Activated CD8-positive, alpha-beta memory T cell treated with anti-CD3 and anti-CD28 coated beads, Interleukin-2, amount 50 U/mL, for 1 hour (primary cell): Measurements from ENCODE around the gene FAM53A.

Source experiments
- DNase-seq: peaks from one replicate; pipeline ENCODE4 v3.0.0-alpha.2; 2020; ENCODE audit errors: extremely low read depth

Gene FAM53A

DNA sequence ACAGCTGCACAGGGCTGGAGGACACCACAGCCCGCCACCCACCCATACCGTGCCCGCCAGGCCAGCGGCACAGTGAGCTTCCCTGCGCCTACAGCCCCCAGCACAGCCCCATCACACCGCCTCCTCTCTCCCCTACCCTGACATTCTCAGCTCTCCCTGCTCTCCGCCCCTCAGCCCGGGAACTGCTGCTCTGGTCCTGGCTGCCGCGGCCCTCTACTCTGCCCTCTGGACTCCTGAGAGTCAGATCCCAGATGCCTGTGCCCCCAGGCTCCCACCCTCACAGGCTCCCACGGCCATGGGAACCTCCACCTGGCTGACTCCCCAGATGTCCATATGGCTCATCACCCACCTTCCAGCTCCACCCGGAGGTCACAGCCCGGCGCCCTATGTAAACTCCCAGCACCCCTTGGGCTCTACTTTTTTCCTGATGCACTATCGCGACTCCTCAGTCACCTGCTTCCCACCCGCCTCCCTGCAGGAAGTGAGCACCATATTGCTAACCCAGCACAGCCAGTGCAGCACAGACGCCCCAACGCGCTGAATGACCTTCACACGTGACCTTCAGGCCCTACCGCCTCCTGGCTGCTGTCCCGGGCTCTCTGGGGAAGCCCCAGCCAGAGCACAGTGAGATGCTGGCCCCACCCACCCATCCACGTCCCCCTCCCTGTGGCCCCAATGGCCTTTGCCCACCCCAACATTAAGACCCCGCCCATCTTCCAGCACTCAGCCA is 23.0 kb downstream of the FAM53A start:
- DNase-seq = no peak

DNA sequence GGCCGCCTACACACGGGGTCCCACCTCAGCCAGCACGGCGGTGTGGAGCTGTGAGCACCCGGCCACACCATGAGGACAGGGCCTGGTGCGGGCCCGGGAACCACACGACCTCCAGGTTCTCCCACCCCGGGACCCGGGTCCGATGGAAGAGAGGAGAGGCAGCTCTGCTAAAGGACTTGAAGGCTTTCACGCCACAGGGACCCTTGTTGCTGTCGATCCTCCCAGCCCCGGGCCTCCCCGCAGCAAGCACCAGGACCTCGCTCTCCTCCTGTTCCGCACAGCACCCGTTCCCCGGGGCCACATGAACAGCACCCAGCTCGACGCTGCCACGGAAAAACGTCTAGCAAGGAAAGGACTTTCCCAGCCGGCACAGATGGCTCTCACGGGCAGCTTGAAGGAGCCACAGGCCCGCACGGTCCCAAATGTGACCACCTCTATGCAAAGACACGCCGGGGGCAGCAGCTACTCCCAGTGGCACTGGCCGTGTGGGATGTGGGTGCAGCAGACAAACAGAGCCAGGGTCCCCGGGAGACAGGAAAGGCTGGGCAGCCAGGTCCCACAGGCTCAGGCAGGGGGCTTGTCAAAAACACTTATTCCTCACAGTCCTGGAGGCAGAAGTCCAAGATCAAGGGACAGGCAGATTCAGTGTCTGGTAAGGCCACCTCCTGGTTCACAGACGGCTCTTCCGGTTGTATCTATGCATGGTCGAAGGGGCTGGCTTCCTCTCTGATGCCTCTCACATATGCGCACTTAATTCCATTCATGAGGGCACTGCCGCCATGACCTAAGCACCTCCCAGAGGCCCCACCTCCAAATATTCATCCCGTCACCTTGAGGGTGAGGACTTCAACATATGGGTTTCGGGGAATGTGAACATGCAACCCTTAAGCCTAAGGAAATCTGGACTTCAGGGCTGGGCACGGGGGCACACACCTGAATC is 24.7 kb downstream of the FAM53A start:
- no peak for DNase-seq

DNA sequence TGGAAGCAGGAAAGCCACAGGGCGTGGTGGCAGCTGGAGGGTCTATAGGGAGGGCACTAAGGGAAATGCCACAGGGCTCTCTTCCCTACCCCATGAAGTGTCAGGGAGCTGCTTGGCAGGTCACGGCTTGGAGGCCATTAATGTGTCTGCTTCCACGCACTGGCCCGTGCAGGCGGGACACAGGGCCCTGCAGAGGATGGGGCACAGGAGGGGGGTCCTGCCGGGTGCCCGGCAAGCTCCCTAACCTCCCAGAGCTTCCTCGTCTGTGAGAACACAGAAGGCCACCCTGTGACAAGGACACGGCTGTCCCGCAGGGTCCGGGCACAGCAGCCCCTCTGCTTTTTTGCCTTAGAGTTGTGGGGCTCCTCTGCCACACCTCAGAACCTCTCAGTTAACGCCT is 25.5 kb downstream of the FAM53A start:
- no peak for DNase-seq

DNA sequence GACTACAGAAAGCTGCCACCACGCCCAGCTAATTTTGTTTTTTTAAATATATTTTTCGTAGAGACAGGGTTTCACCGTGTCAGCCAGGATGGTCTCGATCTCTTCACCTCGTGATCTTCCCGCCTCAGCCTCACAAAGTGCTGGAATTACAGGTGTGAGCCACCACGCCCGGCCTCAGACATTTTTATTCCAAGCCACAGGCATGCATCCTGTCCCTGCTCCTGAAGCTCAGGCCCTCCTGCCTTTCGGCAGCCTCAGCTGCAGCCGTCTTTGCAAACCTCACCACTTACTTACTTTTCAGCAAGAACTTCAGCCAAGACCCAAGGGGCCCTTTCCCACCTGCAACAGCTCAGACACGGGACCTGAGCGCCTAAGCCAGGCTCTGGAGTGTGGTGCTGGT is 26.0 kb downstream of the FAM53A start:
- DNase-seq = no peak

DNA sequence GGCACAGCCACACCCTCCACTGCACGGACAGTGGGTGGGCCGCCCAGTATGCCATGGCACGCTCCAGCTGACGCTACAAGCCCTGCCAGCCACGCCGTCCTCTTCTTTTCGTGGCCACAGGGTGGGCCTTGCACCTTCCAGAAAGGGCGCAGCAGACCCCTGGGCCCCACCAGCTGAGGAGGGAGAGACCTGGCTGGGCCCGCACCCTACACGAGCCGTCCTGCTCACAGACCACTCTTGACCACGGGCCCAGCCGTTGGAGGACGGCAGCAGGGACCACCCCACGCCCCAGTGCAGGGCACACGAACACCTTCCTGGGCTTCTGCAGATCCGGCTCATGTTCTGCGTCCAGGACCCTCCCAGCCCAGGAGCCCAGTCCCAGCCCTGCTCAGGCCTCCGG is 27.1 kb downstream of the FAM53A start:
- DNase-seq = no peak

DNA sequence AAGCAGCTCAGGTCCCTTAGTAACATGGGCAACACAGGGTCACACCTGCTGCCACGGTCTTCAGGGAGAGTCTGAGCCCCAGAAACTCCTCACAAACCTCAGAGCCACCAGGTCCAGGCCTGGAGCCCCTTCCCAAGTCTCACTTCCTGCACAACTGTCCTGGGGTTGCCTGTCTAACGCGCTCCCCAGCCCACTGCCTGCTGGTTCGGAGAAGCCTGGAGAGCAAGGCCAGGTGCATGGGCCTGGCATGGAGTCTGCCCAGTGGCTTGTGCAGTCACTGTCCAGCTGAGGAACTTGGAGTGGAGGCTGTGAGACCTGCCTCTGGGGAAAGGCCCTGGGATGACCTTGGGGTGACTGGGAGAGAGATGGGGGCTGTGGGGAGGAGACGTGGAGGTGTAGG is 28.0 kb downstream of the FAM53A start:
- no peak for DNase-seq

DNA sequence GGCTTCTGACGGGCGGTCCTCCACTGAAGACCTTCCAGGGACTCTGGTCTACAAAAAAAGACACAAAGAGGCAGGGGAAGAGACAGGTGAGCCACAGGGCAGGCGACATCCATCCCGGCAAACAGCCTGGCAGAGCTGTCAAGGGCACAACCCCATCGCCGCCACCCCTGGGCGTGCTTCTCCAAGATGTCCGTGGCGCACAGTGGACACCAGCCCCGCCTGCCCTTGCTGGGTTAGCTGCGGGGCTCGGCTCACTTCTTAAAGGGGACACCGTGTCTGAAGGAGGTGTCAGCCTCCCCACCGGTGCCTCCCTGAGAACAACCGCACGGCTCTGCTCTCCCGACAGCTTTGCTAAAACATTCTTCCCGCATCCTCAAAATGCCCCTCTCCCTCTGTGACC is 28.4 kb downstream of the FAM53A start:
- no peak for DNase-seq

DNA sequence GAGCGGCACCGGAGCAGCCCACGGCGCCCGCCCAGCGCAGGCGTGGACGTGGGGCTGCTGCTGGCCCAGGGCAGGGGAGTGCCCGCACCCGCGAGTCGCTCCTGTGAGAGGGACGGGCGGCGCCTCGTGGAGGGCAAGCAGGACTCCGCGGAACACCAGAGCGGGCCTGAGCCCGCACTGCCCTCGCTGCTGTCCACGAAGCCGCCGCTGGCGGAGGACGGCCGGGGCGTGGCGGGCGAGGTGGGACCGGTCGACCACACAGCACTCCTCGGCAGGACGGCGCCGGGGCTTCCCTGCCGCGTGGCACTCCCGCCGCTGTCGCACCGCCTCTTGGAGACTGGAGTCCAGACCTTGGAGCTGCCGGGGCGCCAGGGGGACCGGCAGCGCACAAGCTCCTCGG is 29.0 kb downstream of the FAM53A start:
- DNase-seq = no peak

DNA sequence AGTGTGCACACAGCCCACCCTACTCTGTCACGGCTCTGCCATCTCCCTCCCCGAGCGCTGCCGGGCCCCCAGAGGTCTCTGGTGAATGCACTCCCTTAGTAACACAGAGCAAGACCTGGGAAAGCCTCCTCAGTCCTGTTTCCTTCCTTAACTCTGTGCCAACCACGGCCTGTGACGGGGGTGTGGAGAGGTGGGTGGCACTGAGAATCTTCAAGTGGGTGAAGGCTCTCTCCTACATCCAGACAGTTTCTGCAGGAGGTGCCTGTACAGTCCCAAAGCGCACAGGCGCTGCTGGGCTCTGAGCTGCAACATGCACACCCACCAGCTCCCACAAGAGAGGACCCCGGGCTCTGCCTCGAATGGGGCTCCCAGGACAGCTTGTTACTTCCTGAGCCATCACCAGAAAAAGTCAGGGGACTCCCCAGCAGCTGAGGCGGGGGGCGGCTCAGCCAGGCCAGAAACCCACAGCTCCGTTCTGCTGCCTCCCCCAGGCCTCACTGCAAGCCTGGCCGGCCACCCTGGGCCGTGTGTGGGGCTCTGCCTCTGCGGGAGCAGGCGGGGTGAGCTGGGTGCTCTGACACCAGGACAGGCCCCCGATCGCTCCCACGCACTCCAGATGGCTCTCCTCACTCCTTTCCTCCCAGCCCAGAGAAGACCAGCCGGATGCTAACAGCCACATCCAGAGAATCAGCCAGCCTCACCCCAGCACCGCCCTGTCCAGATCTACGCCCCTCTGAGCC is 29.7 kb downstream of the FAM53A start:
- no peak for DNase-seq

DNA sequence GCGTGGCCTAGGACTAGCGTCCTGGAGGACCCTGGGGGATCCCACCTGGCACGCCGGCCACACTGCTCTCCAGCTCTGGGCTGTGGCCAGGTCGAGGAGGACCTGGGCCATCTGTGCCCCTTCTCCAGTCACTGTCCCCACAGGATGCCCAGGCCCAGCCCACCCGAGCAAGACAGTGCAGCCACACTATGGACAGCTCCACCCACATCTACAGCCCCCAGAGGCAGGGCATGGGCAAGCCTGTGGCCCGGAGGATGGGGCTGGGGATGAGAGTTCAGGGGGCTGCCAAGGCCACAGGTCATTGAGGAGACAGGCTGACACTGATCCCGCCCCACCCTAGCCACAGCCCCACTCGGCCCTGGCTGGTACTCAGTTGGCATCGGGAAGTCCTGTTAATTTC is 30.3 kb downstream of the FAM53A start:
- DNase-seq = no peak

DNA sequence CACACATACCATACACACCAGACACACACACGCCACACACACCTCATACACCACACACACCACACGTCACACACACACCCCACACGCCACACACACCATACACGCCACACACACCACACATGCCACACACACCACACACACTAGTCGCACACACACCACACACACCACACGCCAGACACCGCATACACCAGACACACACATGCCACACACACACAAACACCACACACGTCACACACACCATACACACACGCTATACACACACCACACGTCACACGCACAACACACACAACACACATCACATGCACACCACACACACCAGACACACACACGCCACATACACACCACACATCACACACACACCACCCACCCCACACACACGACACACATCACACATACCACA is 32.0 kb downstream of the FAM53A start:
- DNase-seq = no peak

DNA sequence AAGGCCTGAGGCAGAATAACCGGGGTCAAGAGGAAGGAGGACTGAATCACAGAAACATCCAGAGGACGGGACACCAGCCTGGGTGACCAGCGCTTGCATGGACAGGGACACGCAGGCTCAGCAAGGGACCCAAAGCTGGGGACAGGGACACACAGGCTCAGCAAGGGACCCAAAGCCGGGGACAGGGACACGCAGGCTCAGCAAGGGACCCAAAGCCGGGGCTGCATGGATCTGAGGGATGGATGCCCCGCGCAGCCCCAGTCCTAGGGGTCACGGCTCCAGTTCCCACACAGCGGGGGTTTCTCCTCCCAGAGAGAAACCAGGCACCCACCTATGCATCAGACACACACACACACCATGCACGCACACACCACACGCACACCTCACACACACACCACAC is 32.5 kb downstream of the FAM53A start:
- no peak for DNase-seq

DNA sequence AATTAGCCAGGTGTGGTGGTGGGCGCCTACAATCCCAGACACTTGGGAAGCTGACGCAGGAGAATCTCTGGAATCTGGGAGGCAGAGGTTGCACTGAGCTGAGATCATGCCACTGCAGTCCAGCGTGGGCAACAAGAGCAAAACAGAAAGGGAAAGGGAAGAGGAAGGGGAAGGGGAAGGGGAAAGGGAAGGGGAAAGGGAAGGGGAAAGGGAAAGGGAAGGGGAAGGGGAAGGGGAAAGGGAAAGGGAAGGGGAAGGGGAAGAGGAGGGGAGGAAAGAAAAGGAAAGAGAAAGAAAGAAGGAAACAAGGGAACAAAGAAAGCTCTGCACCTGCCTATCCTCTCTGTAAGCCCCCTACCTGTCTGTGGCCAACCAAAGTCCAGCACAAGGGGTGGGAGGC is 35.2 kb downstream of the FAM53A start:
- DNase-seq = no peak

DNA sequence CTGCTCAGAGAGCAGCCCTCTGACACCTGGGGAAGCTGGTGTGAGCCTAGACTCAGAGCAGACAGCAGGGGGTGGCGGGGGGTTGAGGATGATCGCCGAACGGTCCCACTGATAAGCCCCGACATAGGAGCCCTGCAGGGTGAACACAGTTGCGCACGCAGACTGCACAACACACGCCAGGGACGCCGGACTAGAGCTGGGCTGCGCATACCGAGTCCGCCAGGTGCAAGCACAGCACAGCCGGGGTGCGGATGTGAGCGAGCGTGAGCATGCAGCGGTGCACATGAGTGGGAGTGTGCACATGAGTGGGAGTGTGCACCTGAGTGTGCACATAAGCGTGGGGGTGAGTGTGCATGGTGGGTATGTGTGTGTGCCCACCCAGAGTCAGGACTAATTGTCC is 36.7 kb downstream of the FAM53A start:
- DNase-seq = no peak

DNA sequence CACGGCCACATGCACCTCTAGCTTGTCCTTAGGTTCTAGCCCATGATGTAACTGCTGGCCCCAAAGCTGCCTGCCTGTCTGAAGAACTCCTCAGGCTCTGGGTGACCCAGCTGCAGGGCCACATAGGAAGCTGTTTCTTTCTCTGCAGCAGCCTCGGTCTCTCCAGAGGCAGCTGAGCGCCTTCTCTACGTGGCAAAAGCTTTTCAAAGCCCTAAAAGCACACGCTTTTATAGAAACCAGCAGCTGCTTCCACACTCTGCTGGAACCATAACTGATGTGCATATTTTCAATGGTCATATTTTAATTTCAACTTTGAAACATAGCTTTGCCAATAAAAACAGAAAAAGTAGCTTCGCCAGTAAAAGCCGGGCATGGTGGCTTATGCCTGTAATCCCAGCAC is 37.4 kb downstream of the FAM53A start:
- no peak for DNase-seq

DNA sequence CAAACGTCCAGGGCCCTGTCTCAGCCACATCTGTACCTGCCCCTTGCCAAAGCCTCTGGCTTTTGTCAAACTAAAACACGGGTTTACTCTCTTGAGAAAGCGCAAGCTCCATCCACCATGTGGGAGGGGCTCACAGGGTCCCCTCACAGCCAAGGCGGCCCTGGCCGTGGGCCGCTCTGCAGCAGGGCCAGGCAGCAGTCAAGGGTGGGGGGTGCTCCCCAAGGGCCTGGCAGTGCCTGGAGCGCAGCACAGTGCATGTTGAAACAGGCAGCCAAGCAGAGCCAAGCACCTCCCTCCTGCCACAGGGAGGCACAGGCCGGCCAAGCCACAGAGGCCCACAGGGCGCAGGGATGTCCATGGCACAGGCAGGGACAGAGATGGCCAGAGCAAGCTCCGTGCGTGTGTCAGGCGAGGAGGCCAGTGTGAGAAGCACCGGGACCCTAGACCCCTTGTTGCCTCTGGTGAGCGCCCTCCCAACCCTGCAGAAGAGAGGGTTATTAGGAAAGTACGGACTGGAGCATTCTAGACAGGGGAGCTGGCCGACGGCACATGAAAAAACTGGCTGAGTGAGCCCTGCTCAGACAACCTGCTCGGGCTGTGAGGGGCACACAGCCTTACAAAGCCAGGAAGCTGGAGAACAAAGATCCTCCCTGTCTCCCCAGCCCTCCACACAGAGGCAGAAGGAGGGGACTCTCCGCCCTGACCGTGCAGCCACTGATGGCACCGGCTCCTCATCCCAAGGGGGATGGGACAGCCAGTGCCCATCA is 39.0 kb downstream of the FAM53A start:
- no peak for DNase-seq

DNA sequence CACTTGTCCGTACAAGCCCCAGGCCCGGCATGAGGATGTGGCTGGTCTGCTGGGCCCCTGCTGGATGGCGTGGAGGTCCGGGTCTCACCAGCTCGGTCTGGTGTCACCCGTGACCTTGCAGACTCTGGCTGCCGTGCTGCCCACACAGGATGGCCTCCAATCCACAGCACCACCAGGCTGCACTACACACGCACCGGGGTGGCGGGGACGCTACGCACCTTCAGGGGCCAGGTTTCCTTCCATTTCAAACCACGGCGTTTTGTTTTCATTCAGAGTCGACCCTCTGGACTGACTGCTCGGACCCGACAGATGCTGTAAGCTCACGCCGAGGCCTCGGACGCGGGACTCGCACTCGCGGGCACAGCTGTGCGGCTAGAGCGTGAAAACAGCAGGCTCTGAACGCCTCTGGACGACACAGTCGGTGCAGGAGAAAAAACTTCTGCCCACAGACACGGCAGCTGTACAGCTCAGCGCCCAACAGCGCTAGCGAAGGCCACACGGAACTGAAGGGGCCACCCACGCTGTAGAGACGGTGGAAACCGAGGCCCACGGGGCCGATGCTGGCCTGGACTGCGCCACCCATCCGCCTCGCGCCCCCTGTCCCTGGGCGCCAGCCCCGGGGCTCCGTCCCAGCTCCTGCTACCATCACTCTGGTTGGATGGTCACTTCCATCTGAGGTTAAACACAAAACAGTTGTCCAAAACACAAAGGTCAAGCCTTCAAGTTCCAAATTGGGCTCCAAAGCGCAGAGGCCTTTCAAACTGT is 40.0 kb downstream of the FAM53A start:
- DNase-seq = no peak

DNA sequence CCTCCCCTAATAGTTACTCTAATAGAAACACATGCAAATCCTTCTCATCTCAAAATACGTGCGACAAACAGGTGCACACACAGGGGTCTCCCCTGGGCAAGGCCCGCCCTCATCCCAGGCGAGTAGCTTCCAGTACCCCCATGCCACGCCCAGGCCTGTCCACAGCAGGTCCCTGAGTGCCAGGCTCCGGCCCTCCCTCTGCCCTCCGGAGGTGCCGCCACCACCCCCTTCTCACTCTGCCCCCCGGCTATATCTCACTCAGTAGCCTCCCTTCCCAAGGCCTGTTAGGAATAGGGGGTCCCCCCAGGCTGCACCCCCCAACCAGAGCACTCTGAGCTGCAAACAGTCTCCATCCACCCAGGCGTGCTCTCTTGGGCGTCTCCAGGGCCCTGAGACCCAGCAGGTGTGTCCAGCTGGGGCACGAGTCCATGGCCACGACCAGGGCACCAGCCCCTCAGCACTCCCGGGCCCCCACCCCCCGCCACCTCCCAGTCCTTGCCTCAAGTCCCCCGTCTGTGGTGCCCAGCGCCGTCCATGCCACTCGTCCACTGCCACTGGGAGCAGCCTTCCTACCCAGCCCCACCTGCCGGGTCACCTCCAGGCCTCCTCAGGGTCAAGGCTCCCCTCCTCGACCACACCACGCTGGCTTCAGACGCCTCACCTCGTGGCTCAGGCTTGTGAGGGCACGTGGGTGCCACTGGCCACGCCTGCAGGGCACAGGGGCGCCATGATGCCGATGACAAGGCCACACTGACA is 41.7 kb downstream of the FAM53A start:
- no peak for DNase-seq

DNA sequence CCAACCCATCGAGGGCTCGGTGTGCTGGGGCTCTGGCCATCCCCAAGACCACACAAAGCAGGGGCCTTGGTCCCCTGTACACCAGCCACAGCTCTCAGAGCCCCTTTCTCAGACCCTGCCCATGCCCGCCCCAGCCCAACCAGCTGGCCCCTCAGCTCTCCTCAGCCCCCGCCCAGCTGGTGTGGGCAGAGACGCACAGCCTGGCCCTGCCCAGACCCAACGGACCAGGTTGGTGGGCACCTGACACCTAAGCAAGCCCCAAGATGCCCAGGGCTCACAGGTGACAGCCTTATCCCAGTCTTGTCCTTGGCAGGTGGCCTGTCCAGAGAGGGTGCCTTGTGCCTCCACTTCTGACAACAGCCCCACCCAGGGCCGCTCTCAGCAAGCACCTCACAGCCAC is 42.4 kb downstream of the FAM53A start:
- no peak for DNase-seq
